Natural killer cell (primary cell): ENCODE results near the gene MTA2. TPM values are rescaled to one million over a fixed set of nuclear protein-coding genes. Genes with fewer than 3 reads are reported as not detected.
"Not testable (repeated sequence)": the region's sequence is repeated elsewhere in the genome, so short reads cannot be mapped to it uniquely, and the experiment has no call there.

Experiments used
- ATAC-seq, 3 donors: fragments of 150-1000 bp in 2 of 3; fragments of 200-7000 bp in 1 of 3; cut with Tn5 transposase; 1 replicate in 1 of 3; 2 replicates in 2 of 3; pipeline ENCODE4 v1.10.0; 2021; ENCODE audit warnings: mild to moderate bottlenecking in 2 of 3, moderate library complexity in 2 of 3
- DNase-seq, 2 donors: peaks; one replicate each; pipeline versions ENCODE4 v3.0.0 to v3.0.0-alpha.2; 2013 to 2021; ENCODE audit warnings: mixed read lengths in 1 of 2
- H3K27ac ChIP-seq: one replicate; pipeline ENCODE4 v1.5.1; 2013; ENCODE audit warnings: mild to moderate bottlenecking, low read length
- H3K27me3 ChIP-seq: one replicate; pipeline ENCODE4 v1.6.1; 2013; ENCODE audit warnings: low read length; ENCODE audit not compliant: control insufficient read depth, insufficient read depth
- H3K36me3 ChIP-seq: one replicate; pipeline ENCODE4 v1.6.1; 2013; ENCODE audit warnings: low read length; ENCODE audit not compliant: control insufficient read depth, insufficient read depth
- H3K4me1 ChIP-seq: one replicate; pipeline ENCODE4 v1.6.1; 2013; ENCODE audit warnings: low read length; ENCODE audit not compliant: control insufficient read depth, insufficient read depth
- H3K4me3 ChIP-seq: one replicate; pipeline ENCODE4 v1.5.1; 2013; ENCODE audit warnings: low read length
- H3K9me3 ChIP-seq: one replicate; pipeline ENCODE4 v1.6.1; 2013; ENCODE audit warnings: low read length; ENCODE audit not compliant: control insufficient read depth, insufficient read depth
- H3K27ac Mint-ChIP-seq, 2 donors: one replicate each; pipeline ENCODE4 v1.8.0; 2022; ENCODE audit warnings: mild to moderate bottlenecking in 2 of 2, mixed read lengths in 2 of 2, moderate library complexity in 1 of 2
- H3K27me3 Mint-ChIP-seq, 2 donors: one replicate each; pipeline ENCODE4 v1.8.0; 2022; ENCODE audit warnings: low read depth in 2 of 2, mixed read lengths in 2 of 2
- H3K36me3 Mint-ChIP-seq: one replicate; pipeline ENCODE4 v1.8.0; 2022; ENCODE audit warnings: mixed read lengths
- H3K4me1 Mint-ChIP-seq, 2 donors: one replicate each; pipeline ENCODE4 v1.8.0; 2022; ENCODE audit warnings: mixed read lengths in 2 of 2
- H3K4me3 Mint-ChIP-seq: one replicate; pipeline ENCODE4 v1.8.0; 2022; ENCODE audit warnings: mild to moderate bottlenecking, moderate library complexity, mixed read lengths
- H3K9me3 Mint-ChIP-seq, 2 donors: one replicate each; pipeline ENCODE4 v1.8.0; 2022; ENCODE audit warnings: mixed read lengths in 2 of 2
- WGBS: methylation state at CpG from one replicate; pipeline ENCODE4 v1.1.7; 2013; ENCODE audit warnings: missing lambda C conversion rate; ENCODE audit not compliant: insufficient coverage; 5-methylcytosine and 5-hydroxymethylcytosine counted together
- intact Hi-C: fragments of 100-400 bp; cut with micrococcal nuclease; formaldehyde crosslinking; loops from one replicate; pipeline ENCODE4 v1.14.2; 2022
- total RNA-seq, 4 donors: library from RNA; stranded (reverse); fragments of 120-200 nt in 1 of 4; gene quantifications; one replicate each; pipeline versions ENCODE4 v1.2.3 to v1.2.4, GENCODE V29; 2013 to 2022
- TF ChIP-seq, protein P1 (sequence below): fragments of 200-600 bp; IDR thresholded peaks from one replicate; pipeline ENCODE4 v1.8.0; 2022; ENCODE audit warnings: antibody characterized with exemption

MTA2 gene
- total RNA-seq, 3 donors from 2014 or later (not counting 1 experiment from before 2014, with no cell fraction given) = 254 to 305 (median 259) TPM

DNA sequence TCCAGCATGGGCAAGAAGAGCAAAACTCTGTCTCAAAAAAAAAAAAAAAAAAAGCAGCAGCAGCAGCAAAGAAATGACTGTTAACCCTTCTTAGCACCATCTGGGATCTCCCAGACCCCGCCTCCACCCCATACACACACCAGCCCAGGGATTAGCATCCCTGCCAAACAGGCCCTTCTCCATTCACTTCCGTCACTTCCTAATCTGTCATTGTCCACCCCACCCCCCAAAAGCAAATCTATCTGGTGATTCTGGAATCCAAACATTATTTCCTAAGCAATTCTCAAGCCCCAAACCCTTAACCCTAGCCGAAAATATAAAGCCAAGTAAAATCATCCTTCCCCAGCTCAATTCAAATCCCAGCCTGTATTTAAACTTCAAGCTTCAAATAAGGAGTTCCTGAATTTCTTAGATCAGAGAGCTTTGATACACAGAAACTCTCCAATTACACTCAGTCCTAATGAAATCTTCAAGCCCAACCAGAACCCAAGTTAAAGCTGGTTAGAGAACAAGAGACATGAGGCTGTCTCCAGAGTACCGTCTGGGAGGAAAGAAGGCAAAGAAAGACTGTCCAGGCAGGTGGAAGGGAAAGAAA lies 49.1 kb downstream of the MTA2 start:
- TF ChIP-seq, protein P1, sequence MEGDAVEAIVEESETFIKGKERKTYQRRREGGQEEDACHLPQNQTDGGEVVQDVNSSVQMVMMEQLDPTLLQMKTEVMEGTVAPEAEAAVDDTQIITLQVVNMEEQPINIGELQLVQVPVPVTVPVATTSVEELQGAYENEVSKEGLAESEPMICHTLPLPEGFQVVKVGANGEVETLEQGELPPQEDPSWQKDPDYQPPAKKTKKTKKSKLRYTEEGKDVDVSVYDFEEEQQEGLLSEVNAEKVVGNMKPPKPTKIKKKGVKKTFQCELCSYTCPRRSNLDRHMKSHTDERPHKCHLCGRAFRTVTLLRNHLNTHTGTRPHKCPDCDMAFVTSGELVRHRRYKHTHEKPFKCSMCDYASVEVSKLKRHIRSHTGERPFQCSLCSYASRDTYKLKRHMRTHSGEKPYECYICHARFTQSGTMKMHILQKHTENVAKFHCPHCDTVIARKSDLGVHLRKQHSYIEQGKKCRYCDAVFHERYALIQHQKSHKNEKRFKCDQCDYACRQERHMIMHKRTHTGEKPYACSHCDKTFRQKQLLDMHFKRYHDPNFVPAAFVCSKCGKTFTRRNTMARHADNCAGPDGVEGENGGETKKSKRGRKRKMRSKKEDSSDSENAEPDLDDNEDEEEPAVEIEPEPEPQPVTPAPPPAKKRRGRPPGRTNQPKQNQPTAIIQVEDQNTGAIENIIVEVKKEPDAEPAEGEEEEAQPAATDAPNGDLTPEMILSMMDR = no peak
- ATAC-seq = no peak
- H3K36me3 Mint-ChIP-seq = no peaks in the 10 kb centered on the region
- DNase-seq = peak in 1 of 2 donors; percentile 48
- Histone ChIP-seq H3K9me3 (no peaks in the 10 kb centered on the region), H3K4me3 (no peak overlapping the region), H3K27ac (peak overlapping the region; percentile 97), H3K4me1 (peaks cover 78% of the 10 kb centered on the region), H3K27me3 (no peaks in the 10 kb centered on the region), H3K36me3 (no peaks in the 10 kb centered on the region)
- H3K27ac Mint-ChIP-seq = peak overlapping the region; percentile 97 to 98
- H3K27me3 Mint-ChIP-seq = no peaks in the 10 kb centered on the region
- peaks cover 74 to 77% of the 10 kb centered on the region in 2 donors for H3K4me1 Mint-ChIP-seq
- peak overlapping the region; percentile 83 for H3K4me3 Mint-ChIP-seq
- H3K9me3 Mint-ChIP-seq = no peaks in the 10 kb centered on the region
- 73% methylated on average over 4 of the region's 4 CpGs for WGBS
- intact Hi-C loops = no loop called here

DNA sequence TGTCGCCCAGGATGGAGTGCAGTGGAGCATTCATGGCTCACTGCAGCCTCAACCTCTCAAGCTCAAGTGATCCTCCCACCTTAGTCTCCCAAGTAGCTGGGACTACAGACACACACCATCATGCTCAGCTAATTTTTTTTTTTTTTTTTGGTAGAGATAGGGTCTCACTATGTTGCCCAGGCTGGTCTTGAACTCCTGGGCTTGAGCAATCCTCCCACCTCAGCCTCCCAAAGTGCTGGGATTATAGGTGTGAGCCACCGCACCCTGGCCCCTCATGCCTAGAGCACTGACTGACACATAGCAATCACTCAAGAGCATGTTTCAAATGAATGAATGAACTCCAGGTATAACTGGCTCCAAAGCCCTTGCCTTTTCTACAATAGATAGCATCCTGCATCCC lies 51.2 kb downstream of the MTA2 start:
- H3K27me3 ChIP-seq, H3K36me3 Mint-ChIP-seq, H3K9me3 ChIP-seq, H3K4me3 ChIP-seq, ATAC-seq, DNase-seq, intact Hi-C loops, H3K4me3 Mint-ChIP-seq, H3K27ac ChIP-seq, H3K9me3 Mint-ChIP-seq, H3K27me3 Mint-ChIP-seq, H3K36me3 ChIP-seq: not testable (repeated sequence)
- WGBS = 92% methylated on average over 2 of the region's 2 CpGs
- H3K4me1 Mint-ChIP-seq = peaks cover 59 to 64% of the 10 kb centered on the region in 2 donors
- peak overlapping the region; percentile 97 to 98 for H3K27ac Mint-ChIP-seq
- peaks cover 65% of the 10 kb centered on the region for H3K4me1 ChIP-seq

- intact Hi-C loops = no loop called here
- Histone ChIP-seq H3K36me3 (no peaks in the 10 kb centered on the region), H3K4me1 (peaks cover 60% of the 10 kb centered on the region), H3K9me3 (no peaks in the 10 kb centered on the region), H3K27me3 (no peaks in the 10 kb centered on the region), H3K4me3 (no peak overlapping the region), H3K27ac (no peak overlapping the region)
- WGBS = 94% methylated on average over 17 of the region's 17 CpGs
- Mint-ChIP-seq H3K27ac (peak overlapping the region in 1 of 2 donors; percentile 94), H3K9me3 (no peaks in the 10 kb centered on the region), H3K27me3 (no peaks in the 10 kb centered on the region), H3K4me1 (peaks cover 61 to 64% of the 10 kb centered on the region in 2 donors), H3K36me3 (no peaks in the 10 kb centered on the region), H3K4me3 (peak overlapping the region; percentile 17)
- TF ChIP-seq, protein P1 = no peak
- DNase-seq (no peak), ATAC-seq (no peak)
Observed at GRCh38 chr11:62548545-62549335, 52.9 kb downstream of the MTA2 start.

DNA sequence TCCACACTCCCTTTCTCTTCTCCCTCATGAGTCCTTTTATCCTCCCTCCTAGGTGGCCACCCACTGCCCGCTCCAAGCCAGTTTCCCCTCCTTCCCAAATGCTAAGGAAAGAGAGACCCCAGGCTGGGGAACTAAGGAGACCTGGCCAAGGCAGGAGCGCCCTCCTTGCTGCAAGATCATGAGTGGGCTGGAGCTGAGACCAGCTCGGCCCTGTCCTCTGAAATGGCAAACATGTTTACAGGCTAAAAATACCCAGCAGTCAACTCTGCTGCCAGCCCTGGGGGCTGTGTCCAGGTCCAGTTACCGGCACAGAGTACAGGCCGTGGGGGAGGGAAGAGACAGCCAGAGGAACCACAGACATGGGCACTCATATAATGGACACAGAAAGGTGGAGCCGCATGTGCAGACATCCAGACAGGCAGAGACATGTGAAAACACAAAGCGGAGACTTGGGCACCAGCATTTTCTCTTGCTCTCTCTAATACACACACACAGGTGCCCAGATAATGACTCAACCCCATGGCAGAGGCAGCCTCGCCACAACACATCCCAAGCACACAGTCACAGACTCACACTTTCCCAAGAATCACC lies 53.9 kb downstream of the MTA2 start:
- no peaks in the 10 kb centered on the region for H3K27me3 Mint-ChIP-seq
- 94% methylated on average over 8 of the region's 8 CpGs for whole genome bisulfite sequencing
- no peaks in the 10 kb centered on the region for H3K9me3 Mint-ChIP-seq
- intact Hi-C loops = no loop called here
- no peaks in the 10 kb centered on the region for H3K36me3 Mint-ChIP-seq
- Histone ChIP-seq H3K27ac (no peak overlapping the region), H3K27me3 (no peaks in the 10 kb centered on the region), H3K4me3 (no peak overlapping the region), H3K9me3 (no peaks in the 10 kb centered on the region), H3K36me3 (no peaks in the 10 kb centered on the region), H3K4me1 (peaks cover 60% of the 10 kb centered on the region)
- peak overlapping the region; percentile 76 for H3K4me3 Mint-ChIP-seq
- ATAC-seq (no peak), DNase-seq (peak in 1 of 2 donors; percentile 19)
- peak overlapping the region; percentile 92 to 94 for H3K27ac Mint-ChIP-seq
- H3K4me1 Mint-ChIP-seq = peaks cover 61 to 64% of the 10 kb centered on the region in 2 donors
- TF ChIP-seq, protein P1 = no peak
